AG10803 (cell line): ENCODE data around the gene SCO2.

ENCODE experiments used
- DNase-seq: peaks from one replicate; pipeline ENCODE4 v3.0.0; 2010; ENCODE audit warnings: low read depth
- H3K4me3 ChIP-seq: 2 replicates; pipeline ENCODE4 v1.5.1; 2011; ENCODE audit warnings: mild to moderate bottlenecking, low read length, control low read depth
- CTCF ChIP-seq: conservative IDR thresholded peaks from 2 replicates; pipeline ENCODE4 v1.5.1; 2011; ENCODE audit warnings: mild to moderate bottlenecking, low read length, control low read depth, inconsistent platforms

The SCO2 gene

DNA sequence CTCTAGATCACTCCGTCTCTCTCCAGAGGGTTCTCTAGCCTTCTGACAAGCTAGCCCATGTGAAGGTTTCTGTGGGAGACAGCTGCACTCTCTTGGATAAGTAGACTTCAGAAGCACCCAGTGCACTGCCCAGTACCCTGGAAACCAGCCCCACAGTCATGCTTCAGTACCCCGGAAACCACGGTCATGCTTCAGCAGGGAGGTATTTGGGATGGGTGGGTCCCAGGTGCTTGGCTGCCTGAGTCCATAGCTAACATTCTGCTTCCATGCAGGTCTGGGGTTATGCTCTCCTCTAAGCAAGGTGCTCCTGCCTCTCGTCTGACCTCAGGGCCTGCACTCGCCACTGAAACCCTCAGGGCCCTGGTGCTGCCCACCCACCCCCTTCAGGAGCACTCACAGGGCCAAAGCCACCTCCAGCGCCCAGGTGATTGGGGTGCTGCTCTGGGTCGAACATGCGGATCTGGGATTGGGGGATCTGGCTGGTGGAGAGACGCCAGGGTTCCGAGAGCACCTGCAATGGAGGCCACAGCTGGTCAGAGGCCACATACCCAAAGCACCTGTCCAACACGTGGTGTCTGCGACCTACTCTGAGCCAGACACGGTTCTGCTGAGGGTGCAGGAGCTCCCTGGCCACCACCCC, 44.6 kb upstream of the SCO2 start:
- no peak overlapping the region for H3K4me3 ChIP-seq
- TF ChIP-seq CTCF, result no peak
- DNase-seq, result no peak

GRCh38 chr22:50569041-50569459, 43.7 kb upstream of the SCO2 start:
- no peak for TF ChIP-seq CTCF
- no peak overlapping the region for H3K4me3 ChIP-seq
- no peak for DNase-seq

GRCh38 chr22:50568626-50569025, 43.2 kb upstream of the SCO2 start:
- DNase-seq, result no peak
- TF ChIP-seq CTCF, result no peak
- no peak overlapping the region for H3K4me3 ChIP-seq

DNA sequence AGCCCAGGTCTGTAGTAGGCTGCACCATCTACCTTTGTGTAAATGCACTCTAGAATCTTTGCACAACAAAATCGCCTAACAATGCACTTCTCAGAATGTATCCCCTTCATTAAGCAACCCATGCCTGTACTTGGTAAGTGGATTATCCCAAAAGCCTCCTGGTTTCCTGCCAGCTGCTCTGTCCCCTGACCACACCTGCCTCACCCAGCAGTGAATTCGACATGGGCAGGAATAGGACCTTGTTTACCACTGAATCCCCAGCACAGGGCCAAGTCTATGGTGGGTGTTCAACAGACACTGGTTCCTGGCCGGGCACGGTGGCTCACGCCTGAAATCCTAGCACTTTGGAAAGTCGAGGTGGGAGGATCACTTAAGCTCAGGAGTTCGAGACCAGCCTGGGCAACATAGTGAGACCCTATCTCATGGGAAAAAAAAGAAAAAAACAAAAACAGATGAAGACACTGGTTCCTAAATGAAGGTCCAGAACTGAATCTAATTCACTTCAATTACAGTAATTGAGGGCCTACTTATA, 42.4 kb upstream of the SCO2 start:
- no peak for TF ChIP-seq CTCF
- DNase-seq, result no peak
- H3K4me3 ChIP-seq, result no peak overlapping the region

- H3K4me3 ChIP-seq, result no peak overlapping the region
- DNase-seq, result no peak
- no peak for TF ChIP-seq CTCF
These were observed 38.9 kb upstream of the SCO2 start for GRCh38 chr22:50564289-50564688.

- peak overlapping the region; percentile 78 for H3K4me3 ChIP-seq
- no peak for DNase-seq
- TF ChIP-seq CTCF, result no peak
These were observed 38.2 kb upstream of the SCO2 start for GRCh38 chr22:50563413-50564160.
